HCT116 (cell line): ENCODE results near the gene HNRNPDL. TPM values are rescaled to one million over a fixed set of nuclear protein-coding genes. Genes with fewer than 3 reads are reported as not detected.

Experiments used
- ATAC-seq: fragments of 200-7000 bp; cut with Tn5 transposase; 2 replicates; pipeline ENCODE4 v1.9.1; 2020; ENCODE audit warnings: mild to moderate bottlenecking, moderate library complexity
- BruUV-seq: library from RNA; stranded (reverse); fragments of 400-500 nt; replicated peaks from 2 replicates; lab custom pipeline; 2021; lab: Mats Ljungman, UMichigan
- CTCF ChIA-PET: fragments of 300-600 bp; sonication (Branson Sonifier 250); formaldehyde crosslinking; loops from one replicate; lab custom pipeline; 2021; ENCODE audit warnings: antibody characterized with exemption; lab: Charles Lee
- POLR2A ChIA-PET: fragments of 300-600, 350-600 bp; sonication (Branson Sonifier 250); formaldehyde crosslinking; loops from one replicate; lab custom pipeline; 2021; ENCODE audit warnings: antibody characterized with exemption; lab: Charles Lee
- RAD21 ChIA-PET, 2 experiments: fragments of 300-600 bp; sonication (Branson Sonifier 250); formaldehyde crosslinking; loops; one replicate each; lab custom pipeline; 2023; ENCODE audit warnings: low total read pairs in 2 of 2; ENCODE audit not compliant: uncharacterized antibody in 2 of 2, unreplicated experiment in 2 of 2, low non-redundant PET in 1 of 2; lab: Charles Lee
- DNase-seq: peaks from one replicate; pipeline ENCODE4 v3.0.0-alpha.2; 2010; ENCODE audit warnings: low read depth, low spot score
- H2AFZ ChIP-seq: fragments of 200-600 bp; shearing (Covaris generic), sonication (generic); 2 replicates; pipeline ENCODE4 v1.6.1; 2017; ENCODE audit warnings: low read depth, mixed run types, mixed read lengths, antibody characterized with exemption, low read length; ENCODE audit not compliant: poor library complexity, severe bottlenecking
- H3K27ac ChIP-seq: 2 replicates; pipeline ENCODE4 v1.5.1; 2012; ENCODE audit warnings: low read depth, low read length
- H3K27me3 ChIP-seq: fragments of 200-600 bp; sonication (generic); 2 replicates; pipeline ENCODE4 v1.6.1; 2016; ENCODE audit warnings: mixed run types, low read length, mixed read lengths; ENCODE audit not compliant: insufficient read depth
- H3K36me3 ChIP-seq, 2 experiments: fragments of 200-500 bp in 1 of 2; fragments of 200-600 bp in 1 of 2; sonication (Bioruptor generic) in 1 of 2; sonication (generic) in 1 of 2; 2 replicates each; pipeline versions ENCODE4 v1.5.1 to v1.6.1; 2014 to 2016; ENCODE audit warnings: low read length in 2 of 2, inconsistent platforms in 1 of 2, mixed read lengths in 1 of 2, mixed run types in 1 of 2; ENCODE audit not compliant: insufficient read depth in 2 of 2, control insufficient read depth in 1 of 2
- H3K4me1 ChIP-seq, 2 experiments: fragments of 200-600 bp in 1 of 2; sonication (generic) in 1 of 2; 2 replicates each; pipeline versions ENCODE4 v1.5.1 to v1.6.1; 2012 to 2017; ENCODE audit warnings: low read length in 2 of 2, inconsistent platforms in 1 of 2, mild to moderate bottlenecking in 1 of 2, mixed read lengths in 1 of 2, mixed run types in 1 of 2, moderate library complexity in 1 of 2; ENCODE audit not compliant: insufficient read depth in 2 of 2, control insufficient read depth in 1 of 2
- H3K4me2 ChIP-seq: fragments of 200-600 bp; sonication (generic); 2 replicates; pipeline ENCODE4 v1.6.1; 2017; ENCODE audit warnings: mixed run types, low read length, mixed read lengths
- H3K4me3 ChIP-seq, 2 experiments: fragments of 200-600 bp in 1 of 2; sonication (generic) in 1 of 2; replicated peaks in 1 of 2; 2 replicates each; pipeline ENCODE4 v1.5.1; 2011 to 2016; ENCODE audit warnings: low read length in 2 of 2, control low read depth in 1 of 2, low read depth in 1 of 2, mild to moderate bottlenecking in 1 of 2, mixed read lengths in 1 of 2, mixed run types in 1 of 2
- H3K79me2 ChIP-seq: fragments of 200-600 bp; sonication (generic); 2 replicates; pipeline ENCODE4 v1.6.1; 2017; ENCODE audit warnings: mild to moderate bottlenecking, mixed run types, low read length, moderate library complexity, mixed read lengths; ENCODE audit not compliant: insufficient read depth
- H3K9ac ChIP-seq: fragments of 200-600 bp; sonication (generic); 2 replicates; pipeline ENCODE4 v1.6.1; 2016; ENCODE audit warnings: low read length, mixed read lengths
- H3K9me2 ChIP-seq: fragments of 200-600 bp; sonication (generic), shearing (Covaris generic); 2 replicates; pipeline ENCODE4 v1.6.1; 2017; ENCODE audit warnings: mixed run types, mild to moderate bottlenecking, moderate library complexity; ENCODE audit not compliant: insufficient read depth
- H3K9me3 ChIP-seq, 2 experiments: fragments of 200-500 bp in 1 of 2; fragments of 200-600 bp in 1 of 2; sonication (Bioruptor generic) in 1 of 2; sonication (generic) in 1 of 2; 2 replicates each; pipeline ENCODE4 v1.6.1; 2014 to 2017; ENCODE audit warnings: low read length in 2 of 2, mixed read lengths in 2 of 2, inconsistent platforms in 1 of 2, low read depth in 1 of 2, mild to moderate bottlenecking in 1 of 2, mixed run types in 1 of 2, moderate library complexity in 1 of 2; ENCODE audit not compliant: control insufficient read depth in 1 of 2, insufficient read depth in 1 of 2
- H4K20me1 ChIP-seq: fragments of 200-600 bp; sonication (generic), shearing (Covaris generic); 2 replicates; pipeline ENCODE4 v1.6.1; 2017; ENCODE audit warnings: mixed run types, mild to moderate bottlenecking, moderate library complexity; ENCODE audit not compliant: insufficient read depth
- CBX3 ChIP-seq: IDR thresholded peaks from 2 replicates; pipeline ENCODE4 v1.6.1; 2012; ENCODE audit warnings: low read depth
- CEBPB ChIP-seq: IDR thresholded peaks from 2 replicates; pipeline ENCODE4 v1.6.1; 2012; ENCODE audit warnings: low read depth
- EGR1 ChIP-seq: IDR thresholded peaks from 2 replicates; pipeline ENCODE4 v1.6.1; 2012; ENCODE audit warnings: low read depth
- EZH2 ChIP-seq: fragments of 200-600 bp; sonication (generic); IDR thresholded peaks from 2 replicates; pipeline ENCODE4 v1.6.1; 2017; ENCODE audit warnings: antibody characterized with exemption, mixed run types
- EZH2phosphoT487 ChIP-seq: fragments of 200-600 bp; IDR thresholded peaks from 2 replicates; pipeline ENCODE4 v1.6.1; 2018; ENCODE audit warnings: antibody characterized with exemption, borderline replicate concordance
- POLR2AphosphoS5 ChIP-seq: IDR thresholded peaks from 2 replicates; pipeline ENCODE4 v1.6.1; 2011; ENCODE audit warnings: mild to moderate bottlenecking, low read depth, low read length, moderate library complexity
- ZNF274 ChIP-seq: fragments of 200-500 bp; sonication (Bioruptor generic); IDR thresholded peaks from 2 replicates; pipeline ENCODE4 v1.6.1; 2014; ENCODE audit warnings: mild to moderate bottlenecking, low read depth, low read length, inconsistent platforms
- intact Hi-C: fragments of 100-400 bp; cut with micrococcal nuclease; formaldehyde crosslinking; loops from 2 replicates; pipeline ENCODE4 v1.10.0; 2022
- total RNA-seq: library from RNA; stranded (reverse); gene quantifications from one replicate; pipeline ENCODE4 v1.2.1, GENCODE V29; 2021; ENCODE audit not compliant: unreplicated experiment
- TF ChIP-seq, protein P1 (sequence below): IDR thresholded peaks from 2 replicates; pipeline ENCODE4 v1.6.1; 2012
- TF ChIP-seq, protein P2 (sequence below): IDR thresholded peaks from 2 replicates; pipeline ENCODE4 v1.6.1; 2011; ENCODE audit warnings: mild to moderate bottlenecking, low read length, moderate library complexity; ENCODE audit not compliant: insufficient replicate concordance; ENCODE audit errors: extremely low read depth
- TF ChIP-seq, protein P3 (sequence below): IDR thresholded peaks from 2 replicates; pipeline ENCODE4 v1.6.1; 2012

Gene HNRNPDL
- total RNA-seq, 1 experiment from 2014 or later, result 206 TPM

DNA sequence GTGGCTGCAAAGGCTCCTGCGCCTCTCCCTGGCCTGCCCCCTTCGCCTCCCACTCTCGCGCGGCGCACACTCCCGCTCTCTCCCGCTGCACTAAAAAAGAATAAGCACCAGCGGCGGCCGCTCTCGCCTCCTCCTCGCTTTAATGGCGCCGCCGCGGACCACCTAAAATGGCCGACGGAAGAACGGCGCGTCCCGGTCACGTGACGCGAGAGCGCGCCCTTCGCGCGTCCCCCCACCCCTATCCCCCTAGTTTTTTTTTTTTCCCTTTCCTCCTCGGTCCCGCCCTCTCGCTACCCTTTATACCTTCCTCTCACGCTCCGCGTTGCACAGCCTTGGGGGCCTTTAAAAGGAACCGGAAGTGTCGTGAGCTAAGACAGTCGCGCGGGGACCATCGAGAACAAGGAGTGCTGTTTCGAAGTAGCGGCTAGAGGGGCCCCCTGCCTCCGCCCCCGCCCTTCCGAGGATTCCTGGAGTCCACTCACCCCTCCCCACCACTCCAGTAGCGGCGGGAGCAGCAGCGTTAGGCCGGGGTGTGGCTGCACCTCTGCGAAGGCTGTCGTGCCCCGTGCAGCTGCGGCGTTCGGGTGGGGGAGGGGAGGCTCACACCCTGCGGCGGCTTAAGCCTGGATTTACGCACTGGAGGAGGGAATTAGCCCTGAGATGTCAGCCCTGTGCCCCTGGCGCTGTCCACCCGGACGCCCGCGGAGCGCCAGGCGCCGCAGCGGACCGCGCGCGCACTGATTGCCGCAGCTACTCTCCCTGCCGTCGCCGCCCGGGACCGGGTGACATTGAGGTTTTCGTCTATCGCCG, 56.2 kb downstream of the HNRNPDL start, which contains the start of gene HNRNPD (continued):
- TF ChIP-seq, protein P1, sequence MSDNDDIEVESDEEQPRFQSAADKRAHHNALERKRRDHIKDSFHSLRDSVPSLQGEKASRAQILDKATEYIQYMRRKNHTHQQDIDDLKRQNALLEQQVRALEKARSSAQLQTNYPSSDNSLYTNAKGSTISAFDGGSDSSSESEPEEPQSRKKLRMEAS, result no peak
- TF ChIP-seq EGR1 (no peak), CBX3 (no peak), EZH2 (no peak), EZH2phosphoT487 (no peak)

DNA sequence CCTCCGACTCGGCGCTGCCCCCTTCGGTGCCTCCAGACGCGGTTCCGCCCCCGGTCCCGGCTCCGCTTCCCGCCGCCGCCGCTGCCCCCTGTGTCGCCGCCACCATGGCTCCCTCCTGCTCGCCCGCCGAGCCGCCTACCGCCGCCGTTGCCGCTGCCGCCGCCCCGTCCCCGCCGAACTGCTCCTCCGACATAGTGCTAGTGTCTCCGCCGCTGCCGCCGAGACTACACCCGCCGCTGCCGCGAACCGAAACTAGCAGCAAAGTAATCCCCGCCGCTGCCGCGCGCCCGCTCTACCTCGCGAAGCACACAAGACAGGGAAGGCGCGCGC, 56.8 kb downstream of the HNRNPDL start:
- peak overlapping the region; percentile 98 for H3K9ac ChIP-seq
- ChIA-PET RAD21 (interaction anchor here (0.6 to 0.8 kb wide), 2 partner anchors 56 kb away, joined by 3 to 4 read pairs; partner anchors contain the start of gene HNRNPDL (in 1 of the 2)), CTCF (interaction anchor here (1.2 kb wide), 2 partner anchors 13 to 56 kb away, joined by 3 to 4 read pairs; partner anchors contain the start of gene HNRNPDL), POLR2A (interaction anchor here (0.7 to 1.9 kb wide), 7 partner anchors 11 to 66 kb away, joined by 3 to 39 read pairs (median 3); partner anchors contain the start of gene HNRNPDL)
- no TSS peak for BruUV-seq
- H4K20me1 ChIP-seq, result peaks cover 39% of the 10 kb centered on the region
- peak; percentile 13 for ATAC-seq
- no peaks in the 10 kb centered on the region for H3K27me3 ChIP-seq
- H3K9me3 ChIP-seq, result no peaks in the 10 kb centered on the region
- H3K79me2 ChIP-seq, result peaks cover 79% of the 10 kb centered on the region
- H3K27ac ChIP-seq, result peak overlapping the region; percentile 99
- peak overlapping the region; percentile 82 for H3K4me2 ChIP-seq
- H2AFZ ChIP-seq, result no peak overlapping the region
- peaks cover 22 to 39% of the 10 kb centered on the region in 2 experiments for H3K36me3 ChIP-seq
- no peak for DNase-seq
- intact Hi-C loops, result loop anchor here (5.0 kb wide), 1 partner anchor 424 kb away; the partner anchor contains the start of gene SCD5
- TF ChIP-seq CBX3 (no peak), POLR2AphosphoS5 (no peak; the same call in 1 of the 2 replicates), ZNF274 (no peak), CEBPB (no peak)
- TF ChIP-seq, protein P2, sequence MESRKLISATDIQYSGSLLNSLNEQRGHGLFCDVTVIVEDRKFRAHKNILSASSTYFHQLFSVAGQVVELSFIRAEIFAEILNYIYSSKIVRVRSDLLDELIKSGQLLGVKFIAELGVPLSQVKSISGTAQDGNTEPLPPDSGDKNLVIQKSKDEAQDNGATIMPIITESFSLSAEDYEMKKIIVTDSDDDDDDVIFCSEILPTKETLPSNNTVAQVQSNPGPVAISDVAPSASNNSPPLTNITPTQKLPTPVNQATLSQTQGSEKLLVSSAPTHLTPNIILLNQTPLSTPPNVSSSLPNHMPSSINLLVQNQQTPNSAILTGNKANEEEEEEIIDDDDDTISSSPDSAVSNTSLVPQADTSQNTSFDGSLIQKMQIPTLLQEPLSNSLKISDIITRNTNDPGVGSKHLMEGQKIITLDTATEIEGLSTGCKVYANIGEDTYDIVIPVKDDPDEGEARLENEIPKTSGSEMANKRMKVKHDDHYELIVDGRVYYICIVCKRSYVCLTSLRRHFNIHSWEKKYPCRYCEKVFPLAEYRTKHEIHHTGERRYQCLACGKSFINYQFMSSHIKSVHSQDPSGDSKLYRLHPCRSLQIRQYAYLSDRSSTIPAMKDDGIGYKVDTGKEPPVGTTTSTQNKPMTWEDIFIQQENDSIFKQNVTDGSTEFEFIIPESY, result no peak
- TF ChIP-seq, protein P3, sequence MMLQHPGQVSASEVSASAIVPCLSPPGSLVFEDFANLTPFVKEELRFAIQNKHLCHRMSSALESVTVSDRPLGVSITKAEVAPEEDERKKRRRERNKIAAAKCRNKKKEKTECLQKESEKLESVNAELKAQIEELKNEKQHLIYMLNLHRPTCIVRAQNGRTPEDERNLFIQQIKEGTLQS, result no peak
- TF ChIP-seq, all 23 proteins: peak for 0
- H3K9me2 ChIP-seq, result no peaks in the 10 kb centered on the region
- H3K4me3 ChIP-seq, result peak overlapping the region; percentile 67 to 84
- H3K4me1 ChIP-seq, result peaks cover 11 to 26% of the 10 kb centered on the region in 2 experiments

Other genes with a start within 250 kb of the HNRNPDL start
- 357 TPM for gene HNRNPD, start 56.5 kb downstream of the HNRNPDL start, total RNA-seq
- gene ENOPH1, start 128 bp upstream of the HNRNPDL start, total RNA-seq, result 53.4 TPM
- 1.2 TPM for gene TMEM150C, start 131.5 kb upstream of the HNRNPDL start, total RNA-seq